GM18498 (cell line): ENCODE data around the gene OR1I1.
"Not testable (repeated sequence)": the region's sequence is repeated elsewhere in the genome, so short reads cannot be mapped to it uniquely, and the experiment has no call there.

Experiments
- ATAC-seq: cut with Tn5 transposase; IDR thresholded peaks from one replicate; pipeline ENCODE4 v1.9.1; 2021; ENCODE audit warnings: mild to moderate bottlenecking, moderate library complexity; ENCODE audit not compliant: unreplicated experiment

The OR1I1 gene

GRCh38 chr19:15097980-15098379, 16.0 kb downstream of the OR1I1 start:
- not testable (repeated sequence) for ATAC-seq

DNA sequence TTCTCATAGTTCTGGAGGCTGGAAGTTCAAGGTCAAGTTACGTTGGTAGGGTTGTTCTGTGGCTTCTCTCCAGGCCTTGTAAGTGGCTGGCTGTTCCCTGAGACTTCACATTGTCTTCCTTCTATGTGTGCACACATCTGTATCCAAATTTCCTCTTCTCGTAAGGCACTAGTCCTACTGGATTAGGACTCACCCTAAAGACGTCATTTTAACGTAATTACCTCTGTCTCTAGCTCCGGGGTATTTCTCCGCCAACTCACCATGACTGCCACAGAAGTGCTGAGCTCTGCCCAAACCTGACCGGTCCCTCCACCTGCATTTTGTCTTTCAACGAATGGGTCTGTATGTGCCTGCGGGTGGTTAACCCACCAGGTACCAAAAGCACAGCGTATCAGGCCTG, 16.4 kb downstream of the OR1I1 start:
- ATAC-seq = no peak

DNA sequence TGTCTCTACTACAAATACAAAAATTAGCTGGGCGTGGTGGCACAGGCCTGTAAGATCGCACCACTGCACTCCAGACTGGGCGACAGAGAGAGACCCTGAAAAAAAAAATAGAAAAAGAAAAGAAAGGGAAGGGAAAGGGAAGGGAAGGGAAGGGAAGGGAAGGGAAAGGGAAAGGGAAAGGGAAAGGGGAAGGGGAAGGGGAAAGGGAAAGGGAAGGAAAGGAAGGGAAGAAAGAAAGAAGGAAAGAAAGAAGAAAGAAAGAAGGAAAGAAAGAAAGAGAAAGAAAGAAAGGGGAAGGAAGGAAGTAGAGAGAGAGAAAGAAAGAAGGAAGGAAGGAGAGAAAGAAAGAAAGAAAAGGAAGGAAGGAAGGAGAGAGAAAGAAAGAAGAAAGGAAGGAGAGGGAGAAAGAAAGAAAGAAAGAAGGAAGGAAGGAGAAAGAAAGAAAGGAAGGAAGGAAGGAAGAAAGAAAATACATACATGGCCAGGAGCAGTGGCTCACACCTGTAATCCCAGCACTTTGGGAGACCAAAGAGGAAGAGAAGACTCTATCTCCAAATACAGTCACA, 17.1 kb downstream of the OR1I1 start:
- no peak for ATAC-seq

GRCh38 chr19:15101479-15102082, 19.6 kb downstream of the OR1I1 start:
- ATAC-seq = no peak

GRCh38 chr19:15104003-15104402, 22.0 kb downstream of the OR1I1 start:
- no peak for ATAC-seq

- no peak for ATAC-seq
Measured at GRCh38 chr19:15104411-15104810, 22.4 kb downstream of the OR1I1 start.

DNA sequence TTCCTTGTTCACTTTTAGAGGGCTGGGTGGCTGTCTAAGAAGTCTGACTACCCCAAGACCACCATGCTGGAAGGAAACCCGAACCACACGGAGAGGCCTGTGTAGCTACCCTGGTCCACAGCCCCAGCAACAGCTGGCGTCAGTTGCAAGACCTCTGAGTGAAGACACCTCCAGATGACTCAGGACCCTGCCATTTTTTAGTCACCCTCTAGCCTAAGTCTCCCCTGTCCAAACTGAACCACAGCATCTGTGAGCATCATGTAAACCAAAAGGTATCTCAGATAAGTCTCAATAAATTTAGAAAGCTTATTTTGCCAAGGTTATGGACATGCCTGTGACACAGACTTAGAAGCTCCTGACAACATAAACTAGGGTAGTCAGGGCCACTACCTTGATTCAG, 23.0 kb downstream of the OR1I1 start:
- ATAC-seq = no peak

DNA sequence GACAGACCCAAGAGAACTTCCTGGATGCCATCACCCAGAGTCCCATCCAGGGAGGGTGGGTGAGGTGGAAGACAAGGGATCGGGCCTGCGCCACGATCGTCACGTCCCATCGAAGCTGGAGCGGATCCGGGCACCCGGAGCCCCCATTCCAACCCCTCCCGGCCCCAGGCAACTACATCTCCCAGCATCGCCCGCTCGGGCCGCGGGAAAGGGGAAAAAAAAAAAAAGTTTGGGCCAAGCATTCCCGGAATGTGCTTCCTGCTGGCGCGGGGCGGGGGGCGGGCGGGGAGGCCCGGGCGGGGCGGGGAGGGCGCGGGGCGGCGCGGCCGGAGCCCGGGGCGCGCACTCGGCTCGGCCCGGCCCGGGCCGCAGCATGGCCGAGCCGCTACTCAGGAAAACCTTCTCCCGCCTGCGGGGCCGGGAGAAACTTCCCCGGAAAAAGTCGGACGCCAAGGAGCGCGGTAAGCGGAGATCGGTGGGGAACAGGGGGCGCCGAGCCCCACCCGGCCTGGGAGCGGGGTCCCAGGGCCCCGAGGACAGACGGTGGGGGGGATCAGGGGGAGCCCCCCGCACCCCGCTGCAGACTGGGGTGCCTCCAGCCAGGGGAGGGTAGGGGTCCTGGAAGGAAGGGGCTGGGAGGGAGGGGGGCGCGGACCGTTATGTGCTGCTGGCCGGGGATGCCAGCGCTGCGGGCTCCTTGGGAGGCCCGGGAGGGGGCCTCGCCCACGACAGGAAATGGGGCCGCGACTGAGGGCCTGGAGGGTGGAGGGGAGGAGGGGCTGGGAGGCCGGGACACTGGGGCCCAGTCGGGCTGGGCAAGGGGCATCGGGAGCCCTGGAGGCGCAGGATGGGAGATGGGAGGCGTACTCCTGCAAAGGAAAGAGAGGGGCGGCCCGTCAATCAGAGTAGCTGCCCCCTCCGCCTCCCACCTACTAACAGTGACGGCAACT, 25.3 kb downstream of the OR1I1 start, which contains the start of gene SYDE1:
TSS of gene SYDE1 (plus strand) at position 341 of the 950 bp plus-strand sequence. CDS start at position 374, 33 bp downstream.
- ATAC-seq = no peak

- ATAC-seq = no peak
Measured at GRCh38 chr19:15108145-15108844, 26.3 kb downstream of the OR1I1 start.

DNA sequence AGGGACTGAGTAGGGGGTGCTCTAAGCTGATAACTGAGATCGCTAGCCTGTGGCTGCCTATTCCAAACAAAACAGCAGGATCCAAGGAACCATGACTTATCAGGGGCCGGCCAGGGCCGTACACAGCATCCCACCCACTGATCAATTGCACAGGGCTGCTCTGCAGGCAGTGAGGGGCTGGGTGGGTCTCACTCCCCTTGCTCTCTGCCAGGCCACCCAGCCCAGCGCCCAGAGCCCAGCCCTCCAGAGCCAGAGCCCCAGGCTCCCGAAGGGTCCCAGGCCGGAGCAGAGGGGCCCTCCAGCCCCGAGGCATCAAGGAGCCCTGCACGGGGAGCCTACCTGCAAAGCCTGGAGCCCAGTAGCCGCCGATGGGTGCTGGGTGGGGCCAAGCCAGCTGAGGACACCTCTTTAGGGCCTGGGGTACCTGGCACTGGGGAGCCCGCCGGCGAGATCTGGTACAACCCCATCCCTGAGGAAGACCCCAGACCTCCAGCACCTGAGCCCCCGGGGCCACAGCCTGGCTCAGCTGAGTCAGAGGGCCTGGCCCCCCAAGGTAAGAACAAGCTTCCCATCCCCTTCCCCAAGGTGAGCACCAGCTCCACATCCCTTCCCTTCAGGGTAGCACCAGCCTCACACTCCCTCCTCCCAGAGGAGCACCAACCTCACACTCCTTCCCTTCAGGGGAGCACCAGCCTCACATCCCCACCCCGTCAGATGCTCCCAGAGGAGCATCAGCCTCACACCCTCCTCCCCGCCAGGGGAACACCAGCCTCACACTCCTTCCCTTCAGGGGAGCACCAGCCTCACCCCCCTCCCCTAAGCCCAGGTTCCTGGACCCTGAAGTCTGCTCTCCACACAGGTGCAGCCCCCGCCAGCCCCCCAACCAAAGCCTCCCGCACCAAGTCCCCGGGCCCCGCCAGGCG, 27.1 kb downstream of the OR1I1 start:
- ATAC-seq = no peak

- no peak for ATAC-seq
Measured at GRCh38 chr19:15109768-15110417, 27.9 kb downstream of the OR1I1 start.

DNA sequence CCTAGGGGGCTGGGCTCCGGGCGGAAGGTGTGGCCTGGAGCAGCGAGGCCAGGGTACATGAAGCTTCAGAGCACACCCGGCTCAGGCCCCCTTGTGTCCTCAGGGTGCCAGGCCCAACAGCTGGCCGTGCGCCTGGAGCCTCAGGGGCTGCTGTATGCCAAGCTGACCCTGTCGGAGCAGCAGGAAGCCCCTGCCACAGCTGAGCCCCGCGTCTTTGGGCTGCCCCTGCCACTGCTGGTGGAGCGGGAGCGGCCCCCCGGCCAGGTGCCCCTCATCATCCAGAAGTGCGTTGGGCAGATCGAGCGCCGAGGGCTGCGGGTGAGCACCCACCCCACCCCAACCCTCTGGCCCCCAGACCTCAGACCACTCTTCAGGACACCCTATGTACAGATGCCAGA, 28.4 kb downstream of the OR1I1 start:
- ATAC-seq = no peak

- ATAC-seq = no peak
Measured at GRCh38 chr19:15111758-15112157, 29.7 kb downstream of the OR1I1 start.

- ATAC-seq = no peak
Measured at GRCh38 chr19:15112385-15112784, 30.4 kb downstream of the OR1I1 start.

DNA sequence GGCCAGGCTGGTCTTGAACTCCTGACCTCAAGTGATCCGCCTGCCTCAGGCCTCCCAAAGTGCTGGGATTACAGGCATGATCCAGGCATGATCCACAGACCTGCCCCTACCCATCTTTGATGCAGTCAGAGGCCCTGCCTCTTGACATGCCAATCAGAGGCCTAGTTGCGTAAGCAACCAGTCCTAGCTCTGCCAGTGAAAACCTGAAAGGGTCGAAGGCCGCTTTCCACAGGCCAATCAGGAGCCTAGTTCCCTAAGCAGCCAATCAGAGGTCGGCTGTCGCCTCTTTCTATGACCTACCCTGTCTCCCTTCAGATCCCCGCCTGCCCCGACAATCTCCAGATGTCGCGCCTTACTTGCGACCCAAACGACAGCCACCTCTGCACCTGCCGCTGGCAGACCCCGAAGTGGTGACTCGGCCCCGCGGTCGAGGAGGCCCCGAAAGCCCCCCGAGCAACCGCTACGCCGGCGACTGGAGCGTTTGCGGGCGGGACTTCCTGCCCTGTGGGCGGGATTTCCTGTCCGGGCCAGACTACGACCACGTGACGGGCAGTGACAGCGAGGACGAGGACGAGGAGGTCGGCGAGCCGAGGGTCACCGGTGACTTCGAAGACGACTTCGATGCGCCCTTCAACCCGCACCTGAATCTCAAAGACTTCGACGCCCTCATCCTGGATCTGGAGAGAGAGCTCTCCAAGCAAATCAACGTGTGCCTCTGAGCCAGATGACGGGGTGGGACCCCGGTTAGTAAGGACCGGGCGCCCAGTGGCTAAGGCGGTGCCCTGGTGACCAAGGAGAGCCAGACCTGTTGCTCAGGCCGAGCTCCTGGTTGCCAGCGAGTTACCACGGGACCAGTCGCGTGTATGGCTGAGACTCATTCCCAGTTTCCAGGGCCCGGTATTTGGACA, 31.5 kb downstream of the OR1I1 start:
- ATAC-seq = no peak

DNA sequence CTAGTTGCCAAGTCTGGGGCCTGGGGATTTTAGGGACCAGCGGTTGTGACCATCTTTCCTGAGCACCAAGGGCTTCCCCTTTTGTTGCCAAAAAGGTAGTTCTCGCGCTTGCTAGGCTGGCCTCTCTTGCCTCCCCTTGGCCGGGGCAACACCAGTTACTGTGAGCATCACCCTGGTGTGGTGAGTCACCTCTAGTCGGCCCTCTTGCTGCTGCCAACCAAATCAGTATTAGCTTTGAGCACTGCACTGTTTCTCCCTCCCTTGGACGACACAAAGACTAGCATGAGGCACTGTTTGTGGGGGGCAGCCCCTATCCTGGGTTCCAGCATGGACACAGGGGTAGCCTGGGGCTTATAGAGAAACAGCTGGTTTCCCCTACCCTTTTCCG, 32.1 kb downstream of the OR1I1 start:
- ATAC-seq = no peak

DNA sequence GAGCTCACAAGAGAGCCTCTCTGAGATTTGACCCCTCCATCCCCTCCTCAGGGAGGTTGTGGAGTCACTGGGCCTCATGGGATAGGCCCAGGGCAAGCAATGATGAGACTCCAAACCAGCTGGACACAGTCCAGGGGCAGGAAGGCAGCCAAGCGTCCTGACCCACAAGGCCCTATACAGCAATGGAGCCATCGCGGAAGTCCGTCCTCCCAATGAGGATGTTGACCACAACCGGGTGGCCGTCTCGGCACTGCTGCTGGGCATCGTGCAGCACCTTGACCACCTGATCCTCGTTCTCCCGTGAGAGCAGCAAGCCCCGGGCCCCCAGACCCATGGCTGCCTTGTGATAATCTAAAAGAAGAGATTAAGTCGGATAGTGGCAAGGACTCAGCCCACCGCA, 33.1 kb downstream of the OR1I1 start:
- no peak for ATAC-seq

DNA sequence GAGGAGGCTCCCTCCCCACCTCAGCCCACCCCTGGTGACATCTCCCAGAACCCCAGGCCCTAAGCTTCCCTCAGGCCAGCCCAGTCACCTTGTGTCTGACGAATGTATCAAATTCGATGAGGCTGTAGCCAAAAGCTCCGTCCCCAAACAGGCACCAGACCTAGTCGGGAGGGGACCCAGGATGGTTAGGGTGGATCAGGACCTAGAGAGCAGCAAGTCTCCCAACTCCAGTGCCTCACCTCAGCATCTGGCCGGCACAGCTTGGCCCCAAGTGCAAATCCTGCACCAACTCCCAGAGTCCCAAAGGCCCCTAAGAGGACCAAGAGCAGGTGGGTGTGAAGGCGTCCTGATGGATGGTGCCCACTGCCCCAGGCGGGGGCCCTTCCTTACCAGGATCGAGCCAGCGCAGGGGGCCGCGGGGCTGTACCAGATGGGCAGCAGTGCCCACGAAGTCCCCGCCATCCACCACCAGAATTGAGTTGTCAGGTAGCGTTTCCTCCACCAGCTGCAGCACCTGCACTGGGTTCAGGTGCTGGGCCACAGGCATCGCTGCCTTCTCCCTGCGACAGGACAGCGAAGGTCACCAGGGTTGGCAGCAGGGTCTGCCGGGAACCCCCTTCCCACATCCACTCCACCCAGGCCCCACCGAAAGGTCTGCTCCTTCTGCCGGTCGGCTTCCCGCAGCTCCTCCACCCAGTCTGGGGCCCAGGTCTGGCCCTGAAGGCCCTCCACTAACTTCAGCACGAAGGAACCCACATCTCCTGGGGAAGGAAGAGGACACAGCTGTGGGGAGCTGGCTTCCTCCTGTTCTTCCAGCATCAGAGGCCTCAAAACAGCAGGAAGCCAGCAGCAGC, 34.0 kb downstream of the OR1I1 start:
- no peak for ATAC-seq
